Stimulated activated memory B cell treated with anti-CD40 and anti-IgM and Interleukin-4, amounts not matched to agents 10 μg/mL and 1 μg/mL and 100 μg/mL, for 72 hours (primary cell): ENCODE results near the gene NEMF.
A peak's percentile ranks its signal among the peaks of the same experiment; 100 is the strongest.
"Not testable (repeated sequence)": the region's sequence is repeated elsewhere in the genome, so short reads cannot be mapped to it uniquely, and the experiment has no call there.

Source experiments
- ATAC-seq: fragments of 150-1000 bp; cut with Tn5 transposase; 2 replicates; pipeline ENCODE4 v1.10.0; 2021
- H3K27ac Mint-ChIP-seq: one replicate; pipeline ENCODE4 v1.8.0; 2022; ENCODE audit warnings: mild to moderate bottlenecking, mixed read lengths
- H3K27me3 Mint-ChIP-seq: one replicate; pipeline ENCODE4 v1.8.0; 2022; ENCODE audit warnings: mixed read lengths
- H3K36me3 Mint-ChIP-seq: one replicate; pipeline ENCODE4 v1.8.0; 2022; ENCODE audit warnings: mixed read lengths
- H3K4me1 Mint-ChIP-seq: one replicate; pipeline ENCODE4 v1.8.0; 2022; ENCODE audit warnings: mixed read lengths
- H3K4me3 Mint-ChIP-seq: one replicate; pipeline ENCODE4 v1.8.0; 2022; ENCODE audit warnings: mild to moderate bottlenecking, moderate library complexity, mixed read lengths
- H3K9me3 Mint-ChIP-seq: one replicate; pipeline ENCODE4 v1.8.0; 2022; ENCODE audit warnings: mixed read lengths

The NEMF gene

DNA sequence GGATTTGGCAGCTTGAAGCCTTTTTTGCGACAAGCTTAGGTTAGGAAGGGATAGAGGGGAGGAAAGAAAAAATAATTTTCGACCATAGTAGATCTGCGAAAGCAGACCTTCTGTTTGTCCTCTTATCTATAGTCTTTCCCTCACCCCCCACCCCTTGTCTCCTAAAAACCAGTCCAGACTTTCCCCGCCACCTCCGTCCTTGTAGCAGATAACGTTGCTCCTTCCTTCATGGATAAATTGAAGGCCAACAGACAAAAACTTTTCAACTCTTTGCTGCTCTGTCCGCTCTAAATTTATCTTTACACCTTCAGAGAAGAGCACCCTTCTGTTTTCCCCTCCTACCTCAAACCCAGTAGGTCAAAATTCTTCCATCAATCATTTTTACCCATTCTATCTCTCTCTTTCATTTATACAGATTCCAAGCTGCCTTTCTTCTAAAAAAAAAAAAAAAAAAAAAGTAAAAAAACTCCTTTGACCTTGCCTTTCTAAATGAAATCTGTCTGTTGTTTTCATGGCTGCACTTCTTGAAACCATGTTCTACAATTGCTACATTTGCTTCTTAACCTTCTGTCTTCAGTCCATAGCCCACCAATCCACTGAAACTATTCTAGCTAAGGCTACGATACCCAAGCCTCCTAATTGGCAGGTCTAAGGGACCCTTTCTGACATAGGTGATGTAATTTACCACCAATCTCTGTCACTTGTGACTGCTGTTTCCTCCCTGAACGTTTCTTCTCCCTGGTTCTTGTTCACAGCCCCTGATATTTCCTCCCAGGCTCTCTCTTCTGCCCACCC, 11.1 kb upstream of the NEMF start:
- no peaks in the 10 kb centered on the region for H3K9me3 Mint-ChIP-seq
- ATAC-seq, result no peak
- no peaks in the 10 kb centered on the region for H3K27me3 Mint-ChIP-seq
- H3K27ac Mint-ChIP-seq, result no peak overlapping the region
- no peaks in the 10 kb centered on the region for H3K36me3 Mint-ChIP-seq
- no peak overlapping the region for H3K4me3 Mint-ChIP-seq
- peaks cover 23% of the 10 kb centered on the region for H3K4me1 Mint-ChIP-seq

DNA sequence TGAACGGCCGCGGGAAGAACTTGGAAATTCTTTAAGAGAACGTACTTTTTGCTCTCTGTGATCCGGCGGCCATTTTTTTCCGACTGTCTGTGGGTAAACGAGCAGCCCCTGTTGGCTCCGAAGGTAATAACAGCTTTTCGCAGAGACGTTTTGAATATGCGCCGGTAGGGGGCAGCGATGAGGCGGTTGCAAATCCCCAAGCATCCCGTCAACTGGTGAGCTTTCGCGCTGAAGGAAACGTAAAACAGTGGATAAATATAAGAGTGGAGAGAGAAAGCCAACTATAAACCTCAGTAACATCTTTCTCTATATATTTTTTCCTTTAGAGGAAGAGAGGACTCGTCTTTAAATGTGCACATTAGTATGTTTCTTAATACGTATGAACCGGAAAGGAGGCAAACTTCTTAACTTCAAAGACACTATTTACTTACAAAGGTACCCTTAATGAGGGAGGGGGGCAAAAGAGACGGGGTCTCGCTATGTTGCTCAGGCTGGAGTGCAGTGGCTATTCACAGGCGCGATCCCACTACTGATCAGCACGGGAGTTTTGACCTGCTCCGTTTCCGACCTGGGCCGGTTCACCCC, 9.6 kb upstream of the NEMF start:
- Mint-ChIP-seq H3K9me3 (no peaks in the 10 kb centered on the region), H3K4me3 (no peak overlapping the region), H3K4me1 (peaks cover 20% of the 10 kb centered on the region), H3K36me3 (no peaks in the 10 kb centered on the region), H3K27ac (no peak overlapping the region), H3K27me3 (no peaks in the 10 kb centered on the region)
- peak; percentile 62 for ATAC-seq

DNA sequence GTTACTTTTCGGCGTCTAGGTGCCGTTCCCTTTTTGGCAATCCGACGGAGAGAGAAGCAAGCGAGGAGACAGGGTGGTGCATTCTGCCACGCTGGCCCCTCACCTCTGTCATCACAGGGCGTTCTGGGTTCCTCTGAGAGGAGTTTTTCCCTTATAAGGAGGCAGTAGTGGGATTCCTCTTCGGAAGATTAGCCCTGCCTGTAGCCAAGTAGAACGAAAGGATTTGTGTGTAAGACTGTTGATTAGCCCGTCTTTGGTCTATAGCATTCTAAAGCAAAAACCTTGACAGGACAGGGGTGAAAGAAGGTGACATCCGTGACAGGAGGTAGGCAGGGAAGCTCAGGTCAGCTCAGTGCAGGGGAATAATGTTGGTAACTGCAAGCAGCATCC, 9.1 kb upstream of the NEMF start:
- Mint-ChIP-seq H3K36me3 (no peaks in the 10 kb centered on the region), H3K4me3 (no peak overlapping the region), H3K9me3 (no peaks in the 10 kb centered on the region), H3K27me3 (no peaks in the 10 kb centered on the region), H3K4me1 (peaks cover 23% of the 10 kb centered on the region), H3K27ac (no peak overlapping the region)
- peak; percentile 44 for ATAC-seq

DNA sequence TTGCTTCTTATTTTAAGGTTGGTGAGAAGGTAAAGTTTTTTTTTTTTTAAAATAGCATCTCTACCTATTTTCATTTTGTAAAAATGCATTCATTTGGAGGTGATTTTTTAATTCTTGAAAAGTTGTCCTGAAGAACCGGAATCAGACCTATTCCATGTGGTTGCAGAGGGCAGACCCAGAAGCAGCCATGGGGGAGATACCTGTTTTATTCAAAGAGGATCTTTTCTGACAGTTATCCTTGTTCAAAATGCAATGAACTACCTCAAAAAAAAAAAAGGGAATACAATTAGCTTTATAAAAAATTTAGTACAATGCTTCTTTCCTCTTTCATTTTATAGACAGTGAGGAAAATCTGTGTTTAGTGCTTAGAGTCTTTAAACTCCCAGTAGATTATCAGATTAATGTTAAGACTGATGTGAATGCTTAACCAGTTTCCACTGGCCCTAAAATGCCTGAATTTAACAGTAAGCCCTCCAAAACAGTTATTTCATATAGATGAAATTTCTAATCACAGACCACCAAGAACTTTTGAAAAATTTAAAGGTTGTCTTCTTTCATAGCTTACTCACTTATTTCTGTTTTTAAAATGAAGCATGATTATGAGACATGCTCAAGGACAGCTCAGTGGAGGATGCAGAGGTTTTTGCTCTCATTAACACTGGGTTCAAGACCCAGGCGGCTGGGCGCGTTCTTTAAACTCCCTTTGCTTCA, 8.6 kb upstream of the NEMF start:
- H3K4me3 Mint-ChIP-seq, result no peak overlapping the region
- no peak for ATAC-seq
- H3K9me3 Mint-ChIP-seq, result no peaks in the 10 kb centered on the region
- H3K27ac Mint-ChIP-seq, result no peak overlapping the region
- H3K4me1 Mint-ChIP-seq, result peaks cover 23% of the 10 kb centered on the region
- H3K27me3 Mint-ChIP-seq, result no peaks in the 10 kb centered on the region
- H3K36me3 Mint-ChIP-seq, result no peaks in the 10 kb centered on the region

DNA sequence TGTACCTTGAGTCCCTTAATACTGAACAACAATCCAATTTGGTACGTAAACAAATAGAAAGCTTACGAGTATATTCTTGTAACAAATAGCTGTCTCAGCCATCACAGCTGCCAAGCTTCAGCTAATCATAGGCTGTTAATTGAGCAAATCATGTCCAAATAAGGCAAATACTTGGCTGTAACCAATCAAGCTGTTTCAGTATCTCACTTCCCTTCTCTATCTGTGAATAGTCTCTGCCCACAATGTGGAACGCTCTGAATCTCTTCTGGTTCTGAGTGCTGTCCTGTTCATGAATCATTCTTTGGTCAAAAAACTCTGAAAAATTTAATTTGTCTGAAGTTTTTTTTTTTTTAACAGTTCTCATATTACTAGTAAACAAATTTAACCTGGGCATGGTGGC, 5.8 kb upstream of the NEMF start:
- no peaks in the 10 kb centered on the region for H3K27me3 Mint-ChIP-seq
- H3K27ac Mint-ChIP-seq, result peak overlapping the region; percentile 81
- peaks cover 31% of the 10 kb centered on the region for H3K4me1 Mint-ChIP-seq
- no peaks in the 10 kb centered on the region for H3K9me3 Mint-ChIP-seq
- ATAC-seq, result no peak
- no peaks in the 10 kb centered on the region for H3K36me3 Mint-ChIP-seq
- H3K4me3 Mint-ChIP-seq, result no peak overlapping the region

DNA sequence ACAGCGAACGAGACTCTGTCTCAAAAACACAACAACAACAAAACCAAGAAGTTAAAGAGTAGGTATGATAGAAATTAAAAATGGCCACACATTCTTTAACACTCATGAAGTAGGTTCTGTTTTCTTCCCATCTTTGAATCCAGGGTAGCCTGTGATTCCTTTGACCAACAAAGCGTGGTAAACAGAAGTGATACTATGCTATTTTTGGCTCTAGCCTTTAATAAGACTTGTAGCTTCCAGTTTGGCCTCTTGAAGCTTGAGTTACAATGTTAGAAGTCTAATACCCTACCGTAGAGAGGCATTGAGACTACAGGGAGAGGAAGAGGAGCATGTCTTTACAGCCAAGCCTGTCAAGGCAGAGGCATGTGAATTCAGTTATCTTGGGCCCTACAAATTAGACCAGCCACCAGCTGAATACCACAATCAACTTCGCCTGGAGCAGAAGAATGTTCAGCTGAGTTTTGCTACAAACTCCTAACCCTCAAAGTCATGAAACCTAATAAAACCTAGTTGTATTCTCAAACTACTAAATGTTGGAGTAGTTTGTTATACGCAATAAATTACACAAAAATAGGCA, 4.9 kb upstream of the NEMF start:
- ATAC-seq, result no peak
- peaks cover 36% of the 10 kb centered on the region for H3K4me1 Mint-ChIP-seq
- no peaks in the 10 kb centered on the region for H3K9me3 Mint-ChIP-seq

DNA sequence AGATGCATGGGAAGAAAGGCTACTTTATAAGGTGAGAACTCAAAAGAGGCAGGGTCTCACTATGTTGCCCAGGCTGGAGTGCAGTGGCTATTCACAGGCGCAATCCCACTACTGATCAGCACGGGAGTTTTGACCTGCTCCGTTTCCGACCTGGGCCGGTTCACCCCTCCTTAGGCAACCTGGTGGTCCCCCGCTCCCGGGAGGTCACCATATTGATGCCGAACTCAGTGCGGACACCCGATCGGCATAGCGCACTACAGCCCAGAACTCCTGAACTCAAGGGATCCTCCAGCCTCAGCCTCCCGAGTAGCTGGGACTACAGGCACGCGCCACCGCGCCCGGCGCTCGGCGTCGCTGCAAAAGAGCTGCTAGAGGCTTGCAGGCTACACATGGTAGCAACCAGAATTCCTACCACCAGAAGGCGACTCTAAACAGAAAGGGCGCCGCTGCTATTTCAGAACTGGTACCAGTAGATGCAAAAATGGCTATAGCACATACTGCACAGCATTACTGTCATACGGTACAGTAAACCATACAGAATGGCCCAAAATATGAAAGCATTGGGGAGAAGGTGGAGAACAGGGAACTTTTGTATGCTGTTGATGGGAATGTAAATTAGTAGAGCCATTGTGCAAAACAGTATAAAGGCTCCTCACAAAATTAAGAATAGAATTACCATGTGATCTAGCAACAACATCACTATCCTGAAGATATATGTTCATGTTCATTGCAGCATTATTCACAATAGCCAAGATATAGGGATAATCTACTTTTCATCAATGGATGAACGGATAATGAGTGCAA, 1.2 kb upstream of the NEMF start:
- Mint-ChIP-seq H3K9me3 (no peaks in the 10 kb centered on the region), H3K27ac (peak overlapping the region; percentile 95), H3K27me3 (no peaks in the 10 kb centered on the region)

More for the DNA sequence above, 4.9 kb upstream of the NEMF start:
- Mint-ChIP-seq H3K4me3 (no peak overlapping the region), H3K36me3 (no peaks in the 10 kb centered on the region), H3K27me3 (no peaks in the 10 kb centered on the region), H3K27ac (peak overlapping the region; percentile 81)

DNA sequence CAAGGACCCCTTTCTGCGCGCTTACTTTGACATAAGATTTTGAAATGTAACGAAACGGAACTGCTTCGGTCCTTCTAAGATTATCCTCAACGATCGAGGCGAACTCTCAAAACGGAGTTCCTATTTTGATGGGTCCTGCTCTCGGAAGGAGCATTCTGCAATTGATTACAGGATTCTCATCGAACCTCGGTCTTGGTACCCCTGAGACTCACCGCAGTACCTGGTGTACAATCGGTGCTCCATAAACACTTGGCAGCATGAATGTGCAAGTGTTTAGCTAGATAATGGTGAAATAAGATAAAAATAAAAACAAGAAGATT, 530 bp upstream of the NEMF start:
- Mint-ChIP-seq H3K36me3 (peaks cover 11% of the 10 kb centered on the region), H3K4me3 (peak overlapping the region; percentile 96), H3K27me3 (no peaks in the 10 kb centered on the region), H3K27ac (peak overlapping the region; percentile 95), H3K4me1 (peaks cover 49% of the 10 kb centered on the region), H3K9me3 (no peaks in the 10 kb centered on the region)
- ATAC-seq, result peak; percentile 17

More for the DNA sequence above, 1.2 kb upstream of the NEMF start:
- peaks cover 11% of the 10 kb centered on the region for H3K36me3 Mint-ChIP-seq
- H3K4me1 Mint-ChIP-seq, result peaks cover 49% of the 10 kb centered on the region
- peak overlapping the region; percentile 96 for H3K4me3 Mint-ChIP-seq
- peak; percentile 79 for ATAC-seq

DNA sequence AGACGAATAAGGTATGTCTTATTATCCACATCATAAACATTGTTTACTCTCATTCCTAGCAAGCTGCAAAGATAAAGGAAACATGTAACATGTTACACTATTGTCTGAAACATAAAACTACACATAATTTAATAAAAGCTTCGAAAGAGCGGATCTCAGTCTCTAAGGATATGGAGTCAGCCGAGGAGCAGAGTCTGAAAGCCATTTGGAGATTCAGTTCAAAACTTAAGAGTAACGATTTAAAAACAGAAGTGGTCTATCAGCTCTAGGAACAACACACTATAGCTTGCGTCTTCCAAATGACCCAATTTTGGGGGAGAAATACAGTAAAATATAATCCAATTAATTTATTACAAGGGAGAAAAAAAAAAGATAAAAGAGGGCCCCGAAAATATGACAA, 775 bp downstream of the NEMF start:
- Mint-ChIP-seq H3K9me3 (no peaks in the 10 kb centered on the region), H3K36me3 (peaks cover 11% of the 10 kb centered on the region), H3K4me3 (peak overlapping the region; percentile 96), H3K27me3 (no peaks in the 10 kb centered on the region), H3K4me1 (peaks cover 37% of the 10 kb centered on the region), H3K27ac (peak overlapping the region; percentile 95)
- ATAC-seq, result no peak

DNA sequence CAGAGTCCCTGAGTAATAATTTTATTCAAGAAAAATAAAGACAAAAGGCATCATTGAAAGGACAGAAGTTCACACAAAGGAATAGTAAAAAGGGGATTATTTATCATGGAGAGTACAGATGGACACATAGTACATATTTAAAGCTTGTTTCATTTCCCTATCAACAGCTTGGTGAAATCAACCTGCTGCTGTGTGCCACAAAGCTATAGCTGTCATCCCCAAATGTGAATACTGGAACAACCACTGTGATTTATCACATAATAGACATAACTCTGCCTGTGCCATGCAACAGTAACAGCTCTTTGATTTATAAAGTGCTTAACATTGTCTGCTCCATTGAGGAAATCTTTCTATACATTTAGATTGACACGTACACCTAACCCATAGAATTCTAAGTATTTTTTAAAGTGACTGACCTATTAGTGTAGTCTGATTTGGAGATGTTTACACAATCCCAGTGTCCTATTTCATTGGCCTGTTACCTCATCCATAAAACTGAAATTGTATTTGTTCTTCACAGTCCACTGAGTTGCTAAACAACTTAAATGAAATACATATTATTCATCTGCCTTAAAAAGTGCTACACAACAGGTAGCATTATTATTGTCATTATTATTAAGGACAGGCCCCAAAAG, 3.3 kb downstream of the NEMF start:
- H3K4me1 Mint-ChIP-seq, result peaks cover 37% of the 10 kb centered on the region
- no peaks in the 10 kb centered on the region for H3K27me3 Mint-ChIP-seq
- H3K36me3 Mint-ChIP-seq, result peaks cover 25% of the 10 kb centered on the region
- H3K9me3 Mint-ChIP-seq, result no peaks in the 10 kb centered on the region
- no peak overlapping the region for H3K4me3 Mint-ChIP-seq
- no peak overlapping the region for H3K27ac Mint-ChIP-seq
- no peak for ATAC-seq

DNA sequence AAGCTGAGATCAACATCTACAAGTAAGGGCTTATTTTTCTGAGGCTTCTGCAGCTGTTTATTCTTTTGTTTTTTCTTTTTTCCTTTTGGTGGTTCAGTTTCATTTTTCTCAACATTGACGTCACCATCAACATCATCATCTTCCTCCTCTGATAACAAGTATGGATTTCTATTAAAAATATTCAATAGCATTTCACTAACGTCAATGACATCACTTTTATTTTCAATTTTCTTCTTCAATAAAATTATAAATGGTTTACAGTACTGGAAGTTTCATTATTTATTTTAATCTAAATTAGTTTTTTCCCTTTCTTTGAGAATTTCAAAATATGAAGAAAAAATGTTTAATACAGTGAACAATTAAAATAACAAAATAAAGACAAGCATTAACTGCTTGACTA, 23.9 kb downstream of the NEMF start:
- no peak for ATAC-seq
- no peak overlapping the region for H3K27ac Mint-ChIP-seq
- peaks cover 73% of the 10 kb centered on the region for H3K36me3 Mint-ChIP-seq
- no peak overlapping the region for H3K4me3 Mint-ChIP-seq
- H3K27me3 Mint-ChIP-seq, result no peaks in the 10 kb centered on the region
- H3K4me1 Mint-ChIP-seq, result no peaks in the 10 kb centered on the region
- no peaks in the 10 kb centered on the region for H3K9me3 Mint-ChIP-seq

DNA sequence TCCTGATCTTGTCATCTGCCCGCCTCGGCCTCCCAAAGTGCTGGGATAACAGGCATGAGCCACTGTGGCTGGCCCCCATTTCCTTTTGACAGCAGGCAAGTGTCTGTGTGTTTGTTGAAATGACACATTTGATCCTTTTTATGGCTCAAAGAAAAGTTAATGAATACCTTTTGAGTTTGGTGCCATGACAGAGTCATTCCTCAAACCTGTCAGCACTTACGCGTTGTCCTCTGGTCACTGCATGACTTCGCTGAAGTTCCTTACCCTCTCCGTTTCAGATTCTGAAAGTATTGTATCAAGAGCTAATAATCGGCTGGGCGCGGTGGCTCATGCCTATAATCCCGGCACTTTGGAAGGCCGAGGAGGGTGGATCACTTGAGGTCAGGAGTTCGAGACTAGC, 32.4 kb downstream of the NEMF start:
- H3K27me3 Mint-ChIP-seq, result no peaks in the 10 kb centered on the region
- H3K4me1 Mint-ChIP-seq, result peaks cover 5% of the 10 kb centered on the region
- H3K9me3 Mint-ChIP-seq, result peaks cover 7% of the 10 kb centered on the region
- no peak overlapping the region for H3K27ac Mint-ChIP-seq
- ATAC-seq, result no peak
- no peak overlapping the region for H3K4me3 Mint-ChIP-seq
- H3K36me3 Mint-ChIP-seq, result peaks cover 67% of the 10 kb centered on the region

DNA sequence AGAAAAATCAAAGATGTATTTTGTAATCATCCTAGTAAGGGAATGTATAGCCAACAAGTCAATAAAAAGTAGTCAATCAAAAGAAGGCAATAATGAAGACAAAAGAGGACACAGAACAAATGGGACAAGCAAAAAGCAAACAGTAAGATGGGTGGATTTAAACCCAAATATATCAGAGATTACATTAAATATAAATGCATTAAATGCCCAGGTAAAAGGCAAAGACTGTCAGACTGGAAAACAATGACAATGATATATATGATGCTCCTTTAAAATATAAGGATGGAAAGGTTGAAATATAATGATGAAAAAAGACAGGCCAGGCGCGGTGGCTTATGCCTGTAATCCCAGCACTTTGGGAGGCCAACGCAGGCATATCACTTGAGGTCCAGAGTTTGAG, 35.7 kb downstream of the NEMF start:
- peaks cover 5% of the 10 kb centered on the region for H3K4me1 Mint-ChIP-seq
- H3K9me3 Mint-ChIP-seq, result peaks cover 11% of the 10 kb centered on the region
- H3K27me3 Mint-ChIP-seq, result no peaks in the 10 kb centered on the region
- ATAC-seq, result no peak
- peak overlapping the region; percentile 61 for H3K27ac Mint-ChIP-seq
- no peak overlapping the region for H3K4me3 Mint-ChIP-seq
- H3K36me3 Mint-ChIP-seq, result peaks cover 73% of the 10 kb centered on the region

DNA sequence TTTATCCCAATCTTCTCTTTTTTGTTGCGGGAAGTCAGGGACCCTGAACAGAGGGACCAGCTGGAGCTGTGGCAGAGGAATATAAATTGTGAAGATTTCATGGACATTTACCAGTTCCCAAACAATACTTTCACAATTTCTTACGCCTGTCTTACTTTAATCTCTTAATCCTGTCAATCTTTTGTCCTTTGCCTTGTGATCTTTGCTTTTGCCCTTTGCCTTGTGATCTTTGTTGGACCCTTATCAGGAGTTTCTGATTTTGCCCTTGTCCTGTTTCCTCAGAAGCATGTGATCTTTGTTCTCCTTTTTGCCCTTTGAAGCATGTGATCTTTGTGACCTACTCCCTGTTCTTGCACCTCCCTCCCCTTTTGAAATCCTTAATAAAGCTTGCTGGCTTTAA, 36.5 kb downstream of the NEMF start:
- Mint-ChIP-seq H3K27ac (peak overlapping the region; percentile 61), H3K9me3 (peaks cover 11% of the 10 kb centered on the region), H3K36me3 (peaks cover 80% of the 10 kb centered on the region)
- not testable (repeated sequence) for H3K4me1 Mint-ChIP-seq, H3K27me3 Mint-ChIP-seq, ATAC-seq, H3K4me3 Mint-ChIP-seq
